Peyer's patch (tissue), 4 donors: ENCODE data around the gene AK9. TPM values are rescaled to one million over a fixed set of nuclear protein-coding genes. Genes with fewer than 3 reads are reported as not detected.

Source experiments
- DNase-seq, 3 donors: peaks; one replicate each; pipeline ENCODE4 v3.0.0-alpha.2; 2017 to 2019
- H3K27ac ChIP-seq, 4 donors: fragments of 200-600 bp; sonication (generic); one replicate each; pipeline ENCODE4 v1.5.1; 2016 to 2019
- H3K27me3 ChIP-seq, 2 donors: fragments of 200-600 bp; sonication (generic); one replicate each; pipeline ENCODE4 v1.5.1; 2019
- H3K36me3 ChIP-seq, 3 donors: fragments of 200-600 bp; sonication (generic); one replicate each; pipeline ENCODE4 v1.5.1; 2016 to 2019
- H3K4me1 ChIP-seq, 4 donors: fragments of 200-600 bp; sonication (generic); one replicate each; pipeline ENCODE4 v1.5.1; 2016 to 2019
- H3K4me3 ChIP-seq, 4 donors: fragments of 200-600 bp; sonication (generic); 1 replicate in 3 of 4; 2 replicates in 1 of 4; pipeline ENCODE4 v1.5.1; 2016 to 2019; ENCODE audit warnings: mild to moderate bottlenecking in 1 of 4
- H3K9me3 ChIP-seq, 4 donors: fragments of 200-600 bp; sonication (generic); one replicate each; pipeline ENCODE4 v1.5.1; 2016 to 2019; ENCODE audit warnings: mild to moderate bottlenecking in 1 of 4
- POLR2A ChIP-seq, 2 donors: fragments of 450-650 bp; IDR thresholded peaks; one replicate each; pipeline ENCODE4 v1.5.1; 2017; ENCODE audit warnings: antibody characterized with exemption in 2 of 2, mild to moderate bottlenecking in 2 of 2, moderate library complexity in 2 of 2
- total RNA-seq, 4 donors: library from RNA; depleted of rRNA; stranded (reverse); fragments of >200 nt; gene quantifications; one replicate each; pipeline ENCODE4 v1.1.0, GENCODE V29; 2016
- TF ChIP-seq, protein P1 (sequence below), 6 experiments: fragments of 450-650 bp in 4 of 6; fragments of 200-600 bp in 2 of 6; sonication (generic) in 1 of 6; IDR thresholded peaks; one replicate each; pipeline ENCODE4 v1.5.1; 2017 to 2019; ENCODE audit warnings: antibody characterized with exemption in 6 of 6, mild to moderate bottlenecking in 3 of 6, moderate library complexity in 1 of 6

AK9 gene
- total RNA-seq, 4 donors from 2014 or later = 7.9 to 66.0 (median 9.7) TPM

DNA sequence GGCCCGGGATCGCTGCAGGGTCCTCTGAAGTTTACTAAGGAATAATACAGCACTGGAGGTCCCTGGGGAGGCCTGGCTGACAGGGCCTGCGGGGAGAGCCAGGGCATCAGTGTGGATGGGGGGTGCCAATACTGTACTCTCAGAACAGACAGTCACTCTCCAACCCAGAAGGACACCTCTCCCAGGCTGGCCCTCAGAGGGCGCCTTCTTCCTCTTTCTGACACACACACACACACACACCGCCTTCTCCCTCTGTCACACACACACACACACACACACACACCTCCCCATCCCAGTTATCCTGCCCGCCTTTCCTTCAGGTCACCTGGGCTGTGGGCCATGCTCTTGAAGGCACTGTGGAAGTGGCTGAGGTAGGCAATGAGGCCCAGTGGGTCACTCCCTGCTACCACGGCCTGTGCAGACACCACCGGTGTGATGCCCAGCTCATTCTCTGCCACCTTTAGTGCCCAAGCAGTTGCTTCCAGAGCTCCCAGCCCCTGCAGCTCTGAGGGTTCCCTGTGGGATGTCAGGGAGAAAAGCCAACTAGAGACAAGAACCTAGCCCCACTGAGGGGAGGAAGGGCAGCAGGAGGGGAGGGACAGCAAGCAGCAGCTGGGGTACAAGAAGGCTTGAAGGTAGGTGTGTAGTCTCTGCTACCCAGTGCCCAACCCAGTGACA, 243.0 kb downstream of the AK9 start:
- peaks cover 0 to 67% (median 0%) of the 10 kb centered on the region in 3 donors for H3K36me3 ChIP-seq
- peaks cover 0 to 18% (median 8%) of the 10 kb centered on the region in 4 donors for H3K4me1 ChIP-seq
- H3K27me3 ChIP-seq = no peaks in the 10 kb centered on the region
- peak in 1 of 3 donors; percentile 50 for DNase-seq
- no peak overlapping the region for H3K4me3 ChIP-seq
- H3K27ac ChIP-seq = no peak overlapping the region
- H3K9me3 ChIP-seq = no peaks in the 10 kb centered on the region
- no peak for TF ChIP-seq POLR2A (IDR thresholded peaks at IDR 0.05)
- TF ChIP-seq, protein P1, sequence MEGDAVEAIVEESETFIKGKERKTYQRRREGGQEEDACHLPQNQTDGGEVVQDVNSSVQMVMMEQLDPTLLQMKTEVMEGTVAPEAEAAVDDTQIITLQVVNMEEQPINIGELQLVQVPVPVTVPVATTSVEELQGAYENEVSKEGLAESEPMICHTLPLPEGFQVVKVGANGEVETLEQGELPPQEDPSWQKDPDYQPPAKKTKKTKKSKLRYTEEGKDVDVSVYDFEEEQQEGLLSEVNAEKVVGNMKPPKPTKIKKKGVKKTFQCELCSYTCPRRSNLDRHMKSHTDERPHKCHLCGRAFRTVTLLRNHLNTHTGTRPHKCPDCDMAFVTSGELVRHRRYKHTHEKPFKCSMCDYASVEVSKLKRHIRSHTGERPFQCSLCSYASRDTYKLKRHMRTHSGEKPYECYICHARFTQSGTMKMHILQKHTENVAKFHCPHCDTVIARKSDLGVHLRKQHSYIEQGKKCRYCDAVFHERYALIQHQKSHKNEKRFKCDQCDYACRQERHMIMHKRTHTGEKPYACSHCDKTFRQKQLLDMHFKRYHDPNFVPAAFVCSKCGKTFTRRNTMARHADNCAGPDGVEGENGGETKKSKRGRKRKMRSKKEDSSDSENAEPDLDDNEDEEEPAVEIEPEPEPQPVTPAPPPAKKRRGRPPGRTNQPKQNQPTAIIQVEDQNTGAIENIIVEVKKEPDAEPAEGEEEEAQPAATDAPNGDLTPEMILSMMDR (IDR thresholded peaks at IDR 0.05) = no peak

DNA sequence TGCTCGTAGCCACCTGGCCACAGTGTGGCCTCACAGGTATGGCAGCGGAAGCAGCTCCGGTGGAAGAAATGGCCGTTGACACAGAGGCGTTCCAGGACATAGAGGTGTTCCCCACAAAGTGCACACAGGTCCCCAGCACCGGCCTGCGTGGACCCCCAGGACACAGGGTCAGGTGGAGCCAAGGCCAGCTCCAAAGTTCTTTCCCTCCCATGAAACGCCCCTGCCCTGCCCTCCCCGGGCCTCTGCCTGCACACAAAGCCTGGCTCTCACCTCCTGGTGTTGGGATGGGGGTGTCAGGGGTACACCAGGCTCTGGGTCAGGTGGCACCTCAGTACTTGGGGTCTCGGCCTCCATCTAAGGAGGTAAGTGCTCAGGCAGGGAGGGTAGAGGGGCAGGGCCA, 243.9 kb downstream of the AK9 start:
- H3K4me3 ChIP-seq = no peak overlapping the region
- peaks cover 0 to 18% (median 11%) of the 10 kb centered on the region in 4 donors for H3K4me1 ChIP-seq
- TF ChIP-seq POLR2A (IDR thresholded peaks at IDR 0.05) = no peak
- TF ChIP-seq, protein P1 (IDR thresholded peaks at IDR 0.05) = no peak
- H3K27me3 ChIP-seq = no peaks in the 10 kb centered on the region
- H3K9me3 ChIP-seq = no peaks in the 10 kb centered on the region
- peaks cover 0 to 59% (median 0%) of the 10 kb centered on the region in 3 donors for H3K36me3 ChIP-seq
- peak in 1 of 3 donors; percentile 52 for DNase-seq
- no peak overlapping the region for H3K27ac ChIP-seq

DNA sequence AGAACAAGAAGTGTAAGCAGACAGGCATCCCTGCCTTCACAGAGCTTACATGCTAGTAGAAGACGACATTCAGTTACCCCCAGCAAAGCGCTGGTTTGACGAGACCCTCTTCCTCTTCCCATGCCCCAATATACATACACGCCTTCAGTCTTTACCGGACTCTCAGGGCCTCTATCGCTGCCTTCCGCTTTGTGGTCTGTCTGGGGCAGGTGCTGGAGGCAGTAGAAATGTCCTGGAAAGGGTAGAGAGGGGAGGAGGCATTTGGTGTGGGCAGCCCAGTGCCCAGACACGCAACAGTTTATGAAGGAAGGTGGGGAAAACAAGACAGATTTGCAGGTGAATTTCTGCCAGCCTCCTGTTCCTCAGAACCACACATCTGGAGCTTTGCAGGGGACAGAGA, 244.5 kb downstream of the AK9 start:
- H3K27ac ChIP-seq = no peak overlapping the region
- no peak for DNase-seq
- H3K9me3 ChIP-seq = no peaks in the 10 kb centered on the region
- no peak overlapping the region for H3K4me3 ChIP-seq
- H3K4me1 ChIP-seq = peaks cover 0 to 18% (median 14%) of the 10 kb centered on the region in 4 donors
- H3K27me3 ChIP-seq = no peaks in the 10 kb centered on the region
- TF ChIP-seq, protein P1 (IDR thresholded peaks at IDR 0.05) = no peak
- no peak for TF ChIP-seq POLR2A (IDR thresholded peaks at IDR 0.05)
- H3K36me3 ChIP-seq = peaks cover 0 to 53% (median 0%) of the 10 kb centered on the region in 3 donors

DNA sequence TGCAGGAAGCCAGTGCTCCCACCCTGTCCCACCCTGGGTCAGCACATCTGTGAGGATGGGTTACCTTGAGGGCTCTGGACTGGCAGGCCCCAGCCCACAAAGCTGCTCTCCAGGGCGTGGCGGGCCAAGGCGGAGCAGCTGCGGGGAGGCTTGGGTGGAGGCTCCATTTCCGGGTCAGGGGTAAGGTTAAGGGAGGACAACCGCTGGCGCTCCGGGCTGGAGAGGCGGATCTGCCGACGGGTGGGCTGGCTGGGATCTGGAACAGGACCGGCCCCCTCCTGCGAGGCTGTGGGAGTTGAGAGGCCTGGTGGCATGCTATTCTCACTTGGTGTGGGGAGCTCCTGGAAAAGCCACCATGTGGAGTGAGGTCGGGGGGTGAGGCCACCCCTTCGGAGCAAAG, 244.9 kb downstream of the AK9 start:
- no peaks in the 10 kb centered on the region for H3K27me3 ChIP-seq
- DNase-seq = peak in 1 of 3 donors; percentile 66
- H3K4me3 ChIP-seq = no peak overlapping the region
- peaks cover 0 to 19% (median 14%) of the 10 kb centered on the region in 4 donors for H3K4me1 ChIP-seq
- TF ChIP-seq, protein P1 (IDR thresholded peaks at IDR 0.05) = no peak
- no peak for TF ChIP-seq POLR2A (IDR thresholded peaks at IDR 0.05)
- H3K27ac ChIP-seq = no peak overlapping the region
- no peaks in the 10 kb centered on the region for H3K9me3 ChIP-seq
- H3K36me3 ChIP-seq = peaks cover 0 to 50% (median 0%) of the 10 kb centered on the region in 3 donors

DNA sequence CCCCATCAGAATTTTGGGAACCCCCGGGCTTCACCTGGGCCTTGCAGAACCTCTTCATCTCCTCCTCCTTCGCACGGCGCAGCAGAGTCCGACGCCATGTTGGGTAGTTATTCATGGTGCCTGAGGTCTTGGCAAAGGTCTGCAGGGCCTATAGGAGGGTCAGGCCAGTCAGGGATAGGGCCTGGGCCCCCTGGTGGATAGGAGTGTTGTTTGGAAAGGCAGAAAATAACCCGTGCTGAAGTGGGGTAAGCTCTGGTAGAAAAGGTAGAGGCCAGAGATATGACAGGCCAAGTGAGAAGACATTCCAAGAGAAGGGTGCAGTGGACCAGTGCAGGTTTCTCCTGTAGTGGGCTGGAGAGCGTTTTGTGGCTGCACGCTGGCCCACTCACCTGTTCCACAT, 245.6 kb downstream of the AK9 start:
- Histone ChIP-seq H3K4me1 (peaks cover 0 to 19% (median 12%) of the 10 kb centered on the region in 4 donors), H3K4me3 (no peak overlapping the region), H3K27ac (no peak overlapping the region), H3K27me3 (no peaks in the 10 kb centered on the region), H3K36me3 (peaks cover 0 to 50% (median 0%) of the 10 kb centered on the region in 3 donors), H3K9me3 (no peaks in the 10 kb centered on the region)
- no peak for DNase-seq
- TF ChIP-seq POLR2A (IDR thresholded peaks at IDR 0.05) = no peak
- TF ChIP-seq, protein P1 (IDR thresholded peaks at IDR 0.05) = no peak
